ENCODE measurements around the gene PLXNA4. TPM values are rescaled to one million over a fixed set of nuclear protein-coding genes. Genes with fewer than 3 reads are reported as not detected.

PLXNA4 gene
- total RNA-seq, 2 donors from 2014 or later, result 9.5 to 18.0 TPM

DNA sequence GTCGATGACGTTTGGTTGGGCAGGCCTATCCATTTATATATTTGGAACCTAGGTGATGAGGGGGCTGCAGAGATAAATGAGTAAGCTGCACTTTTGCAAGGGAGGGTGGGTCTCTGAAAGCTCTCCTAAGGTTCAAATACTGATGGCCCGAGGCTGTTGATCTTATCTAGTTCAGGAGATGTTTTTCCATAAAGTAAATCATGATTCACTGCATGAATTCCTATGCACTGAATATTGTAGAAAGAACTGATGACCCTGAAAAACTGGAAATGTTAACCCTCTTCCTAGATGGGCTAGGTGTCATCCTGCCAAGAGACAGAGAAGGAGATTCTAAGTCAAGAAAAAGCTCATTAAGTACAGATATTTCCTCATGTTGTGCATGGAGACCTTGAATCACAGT lies 459.9 kb downstream of the PLXNA4 start:
- no peaks in the 10 kb centered on the region for H3K4me1 ChIP-seq
- H3K4me3 ChIP-seq, result no peak overlapping the region
- TF ChIP-seq CTCF (IDR thresholded peaks at IDR 0.05), result no peak
- H3K36me3 ChIP-seq, result no peaks in the 10 kb centered on the region
- H3K27ac ChIP-seq, result no peak overlapping the region
- DNase-seq (ENCODE audit: low spot score), result no peak
- H3K27me3 ChIP-seq, result no peaks in the 10 kb centered on the region
- H3K9me3 ChIP-seq, result no peaks in the 10 kb centered on the region

GRCh38 chr7:132115758-132116157 lies 460.5 kb downstream of the PLXNA4 start:
- no peaks in the 10 kb centered on the region for H3K27me3 ChIP-seq
- no peak overlapping the region for H3K4me3 ChIP-seq
- H3K9me3 ChIP-seq, result no peaks in the 10 kb centered on the region
- DNase-seq (ENCODE audit: low spot score), result no peak
- H3K27ac ChIP-seq, result no peak overlapping the region
- no peak for TF ChIP-seq CTCF (IDR thresholded peaks at IDR 0.05)
- H3K36me3 ChIP-seq, result no peaks in the 10 kb centered on the region
- H3K4me1 ChIP-seq, result no peaks in the 10 kb centered on the region

- DNase-seq (ENCODE audit: low spot score), result no peak
- no peaks in the 10 kb centered on the region for H3K36me3 ChIP-seq
- no peaks in the 10 kb centered on the region for H3K9me3 ChIP-seq
- H3K4me3 ChIP-seq, result no peak overlapping the region
- H3K27me3 ChIP-seq, result no peaks in the 10 kb centered on the region
- no peak for TF ChIP-seq CTCF (IDR thresholded peaks at IDR 0.05)
- H3K27ac ChIP-seq, result no peak overlapping the region
- H3K4me1 ChIP-seq, result no peaks in the 10 kb centered on the region
These were observed 461.2 kb downstream of the PLXNA4 start for GRCh38 chr7:132115028-132115427.

- Histone ChIP-seq H3K27ac (no peak overlapping the region), H3K4me1 (no peaks in the 10 kb centered on the region), H3K4me3 (no peak overlapping the region), H3K36me3 (no peaks in the 10 kb centered on the region), H3K27me3 (no peaks in the 10 kb centered on the region), H3K9me3 (no peaks in the 10 kb centered on the region)
- no peak for TF ChIP-seq CTCF (IDR thresholded peaks at IDR 0.05)
- no peak for DNase-seq (ENCODE audit: low spot score)
These were observed 461.9 kb downstream of the PLXNA4 start for GRCh38 chr7:132114411-132114810.

DNA sequence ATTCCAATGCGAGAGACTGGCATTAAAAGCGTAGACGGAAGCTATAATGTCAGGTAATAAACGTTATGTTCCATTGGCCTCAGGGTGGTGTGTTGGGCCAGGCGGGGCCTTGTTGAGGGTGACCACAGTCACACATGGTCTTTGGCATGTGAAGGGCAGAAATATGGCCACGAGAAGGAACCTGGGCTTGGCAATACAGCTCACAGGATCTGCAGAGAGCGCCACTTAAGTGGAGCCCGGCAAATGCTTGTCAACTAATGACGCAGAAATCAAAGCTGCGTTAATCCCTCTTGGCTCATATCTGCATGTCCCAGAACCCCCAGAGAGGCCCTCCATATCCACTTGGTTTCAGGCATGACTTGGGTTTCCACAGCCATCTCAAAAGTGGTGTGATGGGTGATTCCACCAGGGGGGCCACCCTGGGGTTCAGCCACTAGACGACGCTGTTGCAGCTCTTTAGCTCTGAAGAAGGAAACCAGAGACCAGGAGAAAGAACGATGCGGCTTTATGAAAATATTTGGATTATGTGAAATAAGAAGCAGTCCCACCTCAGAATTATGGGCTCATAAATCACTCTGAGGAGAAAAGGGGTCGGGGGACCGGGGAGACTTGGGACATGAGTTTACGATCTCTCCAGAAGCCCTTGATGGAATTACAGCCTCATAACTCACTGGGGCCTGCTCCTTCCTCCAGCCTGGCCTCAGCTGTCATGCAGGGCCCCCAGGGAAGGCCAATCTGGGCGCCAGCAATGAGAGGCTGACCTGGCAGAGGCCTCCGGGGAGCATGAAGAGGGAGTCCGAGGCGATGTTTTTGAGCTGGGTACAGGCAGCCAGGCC lies 462.5 kb downstream of the PLXNA4 start:
- Histone ChIP-seq H3K9me3 (no peaks in the 10 kb centered on the region), H3K27me3 (no peaks in the 10 kb centered on the region), H3K4me3 (no peak overlapping the region), H3K4me1 (no peaks in the 10 kb centered on the region), H3K36me3 (no peaks in the 10 kb centered on the region), H3K27ac (no peak overlapping the region)
- DNase-seq (ENCODE audit: low spot score), result no peak
- peak in 1 of 2 donors; percentile 20 for TF ChIP-seq CTCF (IDR thresholded peaks at IDR 0.05)

DNA sequence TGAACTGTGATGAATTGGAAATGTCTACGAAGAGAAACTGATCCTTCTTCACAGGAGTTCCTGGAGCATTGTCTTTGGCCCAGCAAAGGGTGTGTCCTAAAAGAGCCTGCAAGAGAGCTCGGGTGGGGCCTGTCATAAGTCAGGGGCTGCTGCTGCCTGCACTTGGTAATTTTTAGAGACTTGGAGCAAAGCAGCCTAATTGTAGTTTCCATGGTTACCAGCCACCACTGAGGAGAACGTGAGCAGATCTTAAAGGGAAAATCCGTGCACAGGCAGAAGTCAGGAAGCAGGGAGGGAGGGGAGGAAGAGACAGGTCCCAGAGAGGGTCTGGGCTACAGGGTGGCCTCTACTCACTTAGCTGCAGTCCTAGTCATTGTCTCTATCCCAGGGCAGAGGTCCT lies 463.6 kb downstream of the PLXNA4 start:
- TF ChIP-seq CTCF (IDR thresholded peaks at IDR 0.05), result no peak

More for the DNA sequence above, 463.6 kb downstream of the PLXNA4 start:
- no peak for DNase-seq (ENCODE audit: low spot score)
- H3K27ac ChIP-seq, result no peak overlapping the region
- H3K9me3 ChIP-seq, result no peaks in the 10 kb centered on the region
- no peak overlapping the region for H3K4me3 ChIP-seq
- no peaks in the 10 kb centered on the region for H3K36me3 ChIP-seq
- H3K27me3 ChIP-seq, result no peaks in the 10 kb centered on the region
- H3K4me1 ChIP-seq, result no peaks in the 10 kb centered on the region

All from right atrium auricular region (tissue), 2 donors.